Neutrophil (primary cell): Measurements from ENCODE around the gene RNF2.

Experiments
- H3K27ac ChIP-seq: fragments of 200-600 bp; sonication (generic); 2 replicates; pipeline ENCODE4 v1.5.1; 2016; ENCODE audit warnings: mild to moderate bottlenecking, moderate library complexity
- H3K27me3 ChIP-seq: fragments of 200-600 bp; sonication (generic); 2 replicates; pipeline ENCODE4 v1.6.0; 2016; ENCODE audit warnings: mild to moderate bottlenecking
- H3K36me3 ChIP-seq: fragments of 200-600 bp; sonication (generic); 2 replicates; pipeline ENCODE4 v1.5.1; 2017
- H3K4me1 ChIP-seq, 2 experiments: fragments of 200-600 bp in 1 of 2; sonication (generic) in 1 of 2; 1 replicate in 1 of 2; 2 replicates in 1 of 2; pipeline versions ENCODE4 v1.5.1 to v1.6.1; 2013 to 2016; ENCODE audit warnings: low read depth in 1 of 2, low read length in 1 of 2, mild to moderate bottlenecking in 1 of 2, moderate library complexity in 1 of 2; ENCODE audit not compliant: control insufficient read depth in 1 of 2, insufficient read depth in 1 of 2
- H3K4me3 ChIP-seq, 2 experiments: fragments of 200-600 bp in 1 of 2; sonication (generic) in 1 of 2; 1 replicate in 1 of 2; 2 replicates in 1 of 2; pipeline ENCODE4 v1.5.1; 2013 to 2016; ENCODE audit warnings: low read depth in 1 of 2, low read length in 1 of 2, mild to moderate bottlenecking in 1 of 2, moderate library complexity in 1 of 2
- H3K9me3 ChIP-seq: fragments of 200-600 bp; sonication (generic); 2 replicates; pipeline ENCODE4 v1.5.1; 2016
- CTCF ChIP-seq: fragments of 200-600 bp; sonication (generic); IDR thresholded peaks from 2 replicates; pipeline ENCODE4 v1.5.1; 2016; ENCODE audit warnings: antibody characterized with exemption

RNF2 gene

GRCh38 chr1:185139246-185139645 is 93.9 kb downstream of the RNF2 start:
- Histone ChIP-seq H3K4me3 (no peak overlapping the region), H3K27me3 (no peaks in the 10 kb centered on the region), H3K36me3 (peaks cover 77% of the 10 kb centered on the region), H3K9me3 (no peaks in the 10 kb centered on the region), H3K27ac (no peak overlapping the region), H3K4me1 (no peaks in the 10 kb centered on the region)
- TF ChIP-seq CTCF, result no peak

- Histone ChIP-seq H3K36me3 (peaks cover 79% of the 10 kb centered on the region), H3K9me3 (no peaks in the 10 kb centered on the region), H3K4me1 (no peaks in the 10 kb centered on the region), H3K27me3 (no peaks in the 10 kb centered on the region), H3K27ac (no peak overlapping the region), H3K4me3 (no peak overlapping the region)
- no peak for TF ChIP-seq CTCF
Observed at GRCh38 chr1:185144233-185144632, 98.9 kb downstream of the RNF2 start.

GRCh38 chr1:185151215-185151614 is 105.9 kb downstream of the RNF2 start:
- TF ChIP-seq CTCF, result no peak

More at GRCh38 chr1:185151215-185151614, 105.9 kb downstream of the RNF2 start:
- H3K9me3 ChIP-seq, result no peaks in the 10 kb centered on the region
- H3K36me3 ChIP-seq, result peaks cover 38% of the 10 kb centered on the region
- H3K27ac ChIP-seq, result no peak overlapping the region
- no peaks in the 10 kb centered on the region for H3K27me3 ChIP-seq
- H3K4me1 ChIP-seq, result peaks cover 27 to 42% of the 10 kb centered on the region in 2 experiments
- no peak overlapping the region for H3K4me3 ChIP-seq
